Measurements from ENCODE around the gene SELENOW. TPM values are rescaled to one million over a fixed set of nuclear protein-coding genes. Genes with fewer than 3 reads are reported as not detected.
"Not testable (repeated sequence)": the region's sequence is repeated elsewhere in the genome, so short reads cannot be mapped to it uniquely, and the experiment has no call there.

Gene SELENOW
- total and polyA plus RNA-seq, 2 of the 4 experiments (the other 2 are of a cell fraction), result 61.3 to 217 TPM

- ATAC-seq (ENCODE audit: low read depth); H2AK5ac ChIP-seq (ENCODE audit: low read depth, low read length); H3K79me1 ChIP-seq (ENCODE audit: low read depth in 1 of 2, low read length in 2 of 2); H3K4me3 ChIP-seq (ENCODE audit: insufficient read depth, low read depth, low read length); H2BK5ac ChIP-seq (ENCODE audit: low read depth, low read length, poor library complexity, severe bottlenecking); H3K14ac ChIP-seq (replicated peaks; ENCODE audit: low read depth, low read length); H3K9ac ChIP-seq (ENCODE audit: low read depth, low read length); in situ Hi-C loops (cut with MboI; ENCODE audit: low sequenced_read_pairs); H4K8ac ChIP-seq (ENCODE audit: low read depth in 2 of 2, low read length in 2 of 2); H3K18ac ChIP-seq (ENCODE audit: low read depth, low read length); H3K9me3 ChIP-seq (ENCODE audit: control insufficient read depth, insufficient read depth, low read length); H2BK20ac ChIP-seq (ENCODE audit: low read depth, low read length); DNase-seq; H3K4me2 ChIP-seq (ENCODE audit: low read depth, low read length); intact Hi-C loops (cut with micrococcal nuclease); H4K20me1 ChIP-seq (ENCODE audit: insufficient read depth, low read length); H3K27me3 ChIP-seq (ENCODE audit: control insufficient read depth, insufficient read depth, low read length); dilution Hi-C loops (cut with HindIII; ENCODE audit: low sequenced_read_pairs, unreplicated experiment); H3K4ac ChIP-seq (ENCODE audit: low read depth, low read length); H2BK120ac ChIP-seq (ENCODE audit: low read depth, low read length); H4K91ac ChIP-seq (ENCODE audit: insufficient read depth, low read depth, low read length); H3K4me1 ChIP-seq (ENCODE audit: control insufficient read depth, insufficient read depth, low read length); H4K5ac ChIP-seq (ENCODE audit: low read depth, low read length); H2BK15ac ChIP-seq (ENCODE audit: low read depth, low read length); H3K23ac ChIP-seq (ENCODE audit: low read depth, low read length); CTCF ChIA-PET; BruUV-seq (replicated peaks); H2AFZ ChIP-seq (replicated peaks; ENCODE audit: low read length, poor library complexity); H2AK9ac ChIP-seq (replicated peaks; ENCODE audit: low read depth, low read length, poor library complexity); H3K27ac ChIP-seq (ENCODE audit: insufficient read depth, low read length); H3K36me3 ChIP-seq (ENCODE audit: control insufficient read depth, insufficient read depth, low read length); H3K56ac ChIP-seq (ENCODE audit: extremely low read depth, insufficient read depth, low read length); POLR2A ChIA-PET (ENCODE audit: unreplicated experiment); H3K9me1 ChIP-seq (ENCODE audit: insufficient read depth, low read length): not testable (repeated sequence)
- 34% methylated on average over 3 of the region's 6 CpGs; no CpG with 5 or more reads in 1 of the 2 experiments for WGBS, 2 experiments (ENCODE audit: extremely low coverage in 2 of 2, insufficient read length in 1 of 2)
These were observed 7.2 kb upstream of the SELENOW start for GRCh38 chr19:47771291-47771690.

Data from IMR-90 (cell line).